Stimulated activated CD8-positive, alpha-beta memory T cell treated with anti-CD3 and anti-CD28 coated beads, Interleukin-15, amount 100 ng/mL, for 48 hours (primary cell): ENCODE measurements around the gene YIPF6.
A peak's percentile ranks its signal among the peaks of the same experiment; 100 is the strongest.
"Not testable (repeated sequence)": the region's sequence is repeated elsewhere in the genome, so short reads cannot be mapped to it uniquely, and the experiment has no call there.

Experiments used
- DNase-seq, 2 donors: peaks; one replicate each; pipeline ENCODE4 v3.0.0-alpha.2; 2020; ENCODE audit warnings: low read depth in 2 of 2

The YIPF6 gene

GRCh38 chrX:68498508-68499379 is at the start of gene YIPF6:
YIPF6 (plus strand) TSS chrX:68499051; CDS start chrX:68499067, 16 bp downstream.
- peak; percentile 44 to 53 for DNase-seq

- DNase-seq: no peak
These were observed 47.1 kb upstream of the YIPF6 start for GRCh38 chrX:68451720-68452119.

- DNase-seq: no peak
These were observed 44.2 kb upstream of the YIPF6 start for GRCh38 chrX:68454476-68455150.

- no peak for DNase-seq
These were observed 43.7 kb upstream of the YIPF6 start for GRCh38 chrX:68455151-68455510.

GRCh38 chrX:68461093-68461492 is 37.8 kb upstream of the YIPF6 start:
- DNase-seq: no peak

GRCh38 chrX:68461576-68461975 is 37.3 kb upstream of the YIPF6 start:
- no peak for DNase-seq

- DNase-seq: no peak
These were observed 36.7 kb upstream of the YIPF6 start for GRCh38 chrX:68462197-68462596.

GRCh38 chrX:68462653-68463052 is 36.2 kb upstream of the YIPF6 start:
- no peak for DNase-seq

GRCh38 chrX:68463880-68464279 is 35.0 kb upstream of the YIPF6 start:
- no peak for DNase-seq

GRCh38 chrX:68464796-68465195 is 34.1 kb upstream of the YIPF6 start:
- DNase-seq: no peak

GRCh38 chrX:68480969-68481368 is 17.9 kb upstream of the YIPF6 start:
- DNase-seq: no peak

- DNase-seq: not testable (repeated sequence)
These were observed 12.7 kb upstream of the YIPF6 start for GRCh38 chrX:68486198-68486597.

- DNase-seq: no peak
These were observed 11.6 kb upstream of the YIPF6 start for GRCh38 chrX:68487254-68487653.

- no peak for DNase-seq
These were observed 10.9 kb upstream of the YIPF6 start for GRCh38 chrX:68487924-68488323.

- DNase-seq: no peak
These were observed 10.2 kb upstream of the YIPF6 start for GRCh38 chrX:68488657-68489056.

- no peak for DNase-seq
These were observed 8.2 kb upstream of the YIPF6 start for GRCh38 chrX:68490644-68491043.

- no peak for DNase-seq
These were observed 6.3 kb upstream of the YIPF6 start for GRCh38 chrX:68492583-68492982.

GRCh38 chrX:68493776-68494175 is 5.1 kb upstream of the YIPF6 start:
- not testable (repeated sequence) for DNase-seq

- DNase-seq: no peak
These were observed 775 bp upstream of the YIPF6 start for GRCh38 chrX:68498044-68498507.

- no peak for DNase-seq
These were observed 973 bp downstream of the YIPF6 start for GRCh38 chrX:68499543-68500504.

- DNase-seq: peak; percentile 55
These were observed 5.2 kb downstream of the YIPF6 start for GRCh38 chrX:68503836-68504636.
